GM12878 (cell line): Measurements from ENCODE around the gene DUSP22. TPM values are rescaled to one million over a fixed set of nuclear protein-coding genes. Genes with fewer than 3 reads are reported as not detected.

Source experiments
- ATF2 ChIP-seq: IDR thresholded peaks from 2 replicates; pipeline ENCODE4 v1.6.1; 2012; ENCODE audit warnings: low read length, inconsistent platforms
- BRCA1 ChIP-seq: IDR thresholded peaks from 2 replicates; pipeline ENCODE4 v1.6.1; 2011; ENCODE audit warnings: low read depth, low read length, improper control_type of control experiment
- CEBPZ ChIP-seq: fragments of 150-350 bp; IDR thresholded peaks from 2 replicates; pipeline ENCODE4 v1.6.1; 2016; ENCODE audit warnings: low read depth, low read length
- ELK1 ChIP-seq: IDR thresholded peaks from 2 replicates; pipeline ENCODE4 v1.6.1; 2012; ENCODE audit warnings: low read depth, low read length, improper control_type of control experiment
- EP300 ChIP-seq, 2 experiments: fragments of 150-350 bp in 1 of 2; IDR thresholded peaks; 2 replicates each; pipeline ENCODE4 v1.6.1; 2011 to 2012; ENCODE audit warnings: low read depth in 2 of 2, low read length in 2 of 2, borderline replicate concordance in 1 of 2, improper control_type of control experiment in 1 of 2, inconsistent platforms in 1 of 2; ENCODE audit not compliant: control insufficient read depth in 1 of 2
- FOS ChIP-seq: IDR thresholded peaks from 3 replicates; pipeline ENCODE4 v1.6.1; 2011; ENCODE audit warnings: borderline replicate concordance; ENCODE audit not compliant: insufficient read length; ENCODE audit errors: extremely low read depth
- GABPA ChIP-seq: IDR thresholded peaks from 2 replicates; pipeline ENCODE4 v1.6.1; 2014; ENCODE audit warnings: antibody characterized with exemption, low read depth, mild to moderate bottlenecking, inconsistent platforms
- IKZF2 ChIP-seq, 2 experiments: fragments of 450-650 bp; IDR thresholded peaks; 2 replicates each; pipeline ENCODE4 v1.6.1; 2017; ENCODE audit warnings: mild to moderate bottlenecking in 2 of 2, moderate library complexity in 2 of 2
- MEF2B ChIP-seq: fragments of 450-650 bp; IDR thresholded peaks from 2 replicates; pipeline ENCODE4 v1.6.1; 2018; ENCODE audit warnings: mild to moderate bottlenecking, moderate library complexity; ENCODE audit not compliant: partially characterized antibody, poor library complexity, severe bottlenecking
- MYB ChIP-seq: fragments of 150-350 bp; IDR thresholded peaks from 2 replicates; pipeline ENCODE4 v1.6.1; 2014; ENCODE audit warnings: mild to moderate bottlenecking, low read depth, low read length, borderline replicate concordance
- NR2F1 ChIP-seq: fragments of 450-650 bp; conservative IDR thresholded peaks from 2 replicates; pipeline ENCODE4 v1.6.1; 2017; ENCODE audit warnings: mild to moderate bottlenecking
- POU2F2 ChIP-seq: IDR thresholded peaks from 3 replicates; pipeline ENCODE4 v1.6.1; 2011; ENCODE audit warnings: low read depth, mild to moderate bottlenecking, low read length, borderline replicate concordance
- RBBP5 ChIP-seq: fragments of 200-600 bp; sonication (generic); conservative IDR thresholded peaks from 2 replicates; pipeline ENCODE4 v1.6.1; 2016
- SKIL ChIP-seq: fragments of 450-650 bp; IDR thresholded peaks from 2 replicates; pipeline ENCODE4 v1.6.1; 2017; ENCODE audit warnings: mild to moderate bottlenecking, low read depth, inconsistent platforms; ENCODE audit not compliant: poor library complexity, severe bottlenecking
- SREBF2 ChIP-seq: IDR thresholded peaks from 2 replicates; pipeline ENCODE4 v1.6.1; 2012; ENCODE audit warnings: mild to moderate bottlenecking, low read length
- TARDBP ChIP-seq: IDR thresholded peaks from 2 replicates; pipeline ENCODE4 v1.6.1; 2016; ENCODE audit warnings: borderline replicate concordance
- USF2 ChIP-seq: IDR thresholded peaks from 2 replicates; pipeline ENCODE4 v1.6.1; 2011; ENCODE audit warnings: low read depth, low read length, improper control_type of control experiment, borderline replicate concordance
- ZNF274 ChIP-seq: IDR thresholded peaks from one replicate; pipeline ENCODE4 v1.8.0; 2011; ENCODE audit not compliant: insufficient read length, insufficient read depth
- polyA plus RNA-seq, 11 experiments: library from polyadenylated mRNA; depleted of rRNA in 4 of 11; unstranded in 6 of 11; stranded (reverse) in 5 of 11; fragments of >200 nt; fragmentation: Nextera tagmentation in 4 of 11; fragmentation: Illumina TruSeq in 1 of 11; extraction: Ambion mirVana in 4 of 11; extraction: Trizol in 1 of 11; gene quantifications; 1 replicate in 1 of 11; 2 replicates in 10 of 11; pipeline versions ENCODE4 v1.2.1 to v1.2.3, GENCODE V29; 2011 to 2016; ENCODE audit warnings: inconsistent platforms in 2 of 11, missing spikeins in 2 of 11, low read depth in 1 of 11
- total RNA-seq, 4 experiments: library from RNA; depleted of rRNA in 3 of 4; stranded (reverse); fragments of >200 nt in 3 of 4; fragmentation: Illumina TruSeq in 1 of 4; extraction: Trizol in 1 of 4; gene quantifications; 2 replicates each; pipeline versions ENCODE4 v1.2.1 to v1.2.3, GENCODE V29; 2013 to 2021

Gene DUSP22
- total and polyA plus RNA-seq, 10 of the 15 experiments (the other 5 are each of a cell fraction or from before 2014, with no cell fraction given): 78.9 to 156 (median 107) TPM

GRCh38 chr6:328136-328670 lies 35.9 kb downstream of the DUSP22 start (continued):
- TF ChIP-seq BRCA1: no peak
- TF ChIP-seq NR2F1: peak; percentile 96
- TF ChIP-seq GABPA: no peak
- TF ChIP-seq CEBPZ: no peak
- TF ChIP-seq ELK1: peak; percentile 27; the same call in 1 of the 2 replicates
- TF ChIP-seq SREBF2: no peak
- no peak for TF ChIP-seq TARDBP
- peak; percentile 87 to 96 for TF ChIP-seq EP300 (IDR thresholded peaks at IDR 0.05; ENCODE audit: borderline replicate concordance in 1 of 2, control insufficient read depth in 1 of 2, low read depth in 2 of 2, low read length in 2 of 2)
- TF ChIP-seq USF2: no peak
- peak; percentile 98 for TF ChIP-seq POU2F2
- no peak for TF ChIP-seq ZNF274
- no peak for TF ChIP-seq RBBP5
- peak; percentile 98 for TF ChIP-seq SKIL
- TF ChIP-seq MYB: 0 out of 2 replicates have a peak, but pooled peaks have one; percentile 52
- peak; percentile 92 for TF ChIP-seq MEF2B
- TF ChIP-seq ATF2: no peak
- TF ChIP-seq IKZF2 (IDR thresholded peaks at IDR 0.05): peak; percentile 90 to 95
- TF ChIP-seq FOS: no peak
